ENCODE results near the gene PREP. TPM values are rescaled to one million over a fixed set of nuclear protein-coding genes. Genes with fewer than 3 reads are reported as not detected.
"Not testable (repeated sequence)": the region's sequence is repeated elsewhere in the genome, so short reads cannot be mapped to it uniquely, and the experiment has no call there.

The PREP gene
- total RNA-seq, 1 donor from 2014 or later = 47.1 TPM

DNA sequence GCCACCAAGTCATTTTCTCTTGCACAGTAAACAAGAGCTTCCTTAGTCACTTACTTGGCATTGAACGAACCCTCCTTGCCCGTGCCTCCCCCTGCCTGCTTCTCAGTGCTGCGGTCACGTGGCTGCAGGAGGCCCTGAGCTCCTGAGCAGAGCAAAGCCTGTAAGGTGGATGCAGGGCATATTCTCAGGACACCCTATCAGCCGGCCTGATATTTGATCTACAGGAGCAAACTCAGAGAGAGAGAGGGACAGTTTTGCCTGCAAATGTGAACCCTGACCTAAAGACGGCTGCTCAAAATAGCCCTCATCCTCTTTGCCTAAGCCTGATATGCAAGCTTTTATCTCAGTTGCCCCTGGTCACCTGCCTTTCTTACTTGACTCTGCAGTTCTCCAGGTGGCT, 130.1 kb downstream of the PREP start:
- intact Hi-C loops (cut with micrococcal nuclease) = loop anchor here (5.0 kb wide), 1 partner anchor 185 kb away; no protein-coding TSS in a partner anchor

DNA sequence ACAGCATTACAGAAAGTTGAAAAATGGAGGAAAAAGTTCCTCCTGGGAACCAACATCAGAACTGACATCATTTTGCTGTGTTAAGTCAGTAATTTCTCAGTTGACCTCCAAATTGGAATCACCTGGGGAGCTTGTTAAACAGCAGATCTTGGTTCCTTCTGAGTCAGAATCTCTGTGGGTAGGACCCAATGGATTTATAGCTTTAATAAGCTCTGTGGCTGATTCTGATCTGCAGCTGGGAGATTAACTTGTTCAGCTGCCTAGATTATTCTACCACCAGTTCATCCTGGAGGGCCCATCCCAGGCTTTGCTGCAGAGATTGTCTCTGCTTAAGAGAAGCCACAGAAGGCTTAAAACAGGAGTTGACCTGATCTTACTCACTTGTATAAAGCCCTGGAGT, 132.4 kb downstream of the PREP start:
- intact Hi-C loops (cut with micrococcal nuclease) = loop anchor here (5.0 kb wide), 1 partner anchor 183 kb away; no protein-coding TSS in a partner anchor

DNA sequence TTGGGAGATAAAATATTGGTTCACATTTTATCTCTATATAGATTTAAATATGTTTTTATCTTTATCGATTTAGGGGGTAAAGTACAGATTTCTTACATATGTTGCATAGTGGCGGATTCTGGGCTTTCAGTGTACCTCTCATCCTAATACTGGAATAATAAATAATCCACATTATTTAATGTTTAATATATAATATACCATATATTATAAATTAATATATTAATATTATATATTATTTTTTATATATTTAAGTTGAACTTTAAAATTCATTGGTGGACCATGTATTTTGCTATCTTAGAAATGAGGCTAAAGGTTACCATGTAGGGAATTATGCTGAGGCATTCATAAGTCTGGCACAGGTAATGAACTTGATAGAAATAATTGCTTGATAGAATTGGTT, 133.5 kb downstream of the PREP start:
- intact Hi-C loops (cut with micrococcal nuclease) = no loop called here

DNA sequence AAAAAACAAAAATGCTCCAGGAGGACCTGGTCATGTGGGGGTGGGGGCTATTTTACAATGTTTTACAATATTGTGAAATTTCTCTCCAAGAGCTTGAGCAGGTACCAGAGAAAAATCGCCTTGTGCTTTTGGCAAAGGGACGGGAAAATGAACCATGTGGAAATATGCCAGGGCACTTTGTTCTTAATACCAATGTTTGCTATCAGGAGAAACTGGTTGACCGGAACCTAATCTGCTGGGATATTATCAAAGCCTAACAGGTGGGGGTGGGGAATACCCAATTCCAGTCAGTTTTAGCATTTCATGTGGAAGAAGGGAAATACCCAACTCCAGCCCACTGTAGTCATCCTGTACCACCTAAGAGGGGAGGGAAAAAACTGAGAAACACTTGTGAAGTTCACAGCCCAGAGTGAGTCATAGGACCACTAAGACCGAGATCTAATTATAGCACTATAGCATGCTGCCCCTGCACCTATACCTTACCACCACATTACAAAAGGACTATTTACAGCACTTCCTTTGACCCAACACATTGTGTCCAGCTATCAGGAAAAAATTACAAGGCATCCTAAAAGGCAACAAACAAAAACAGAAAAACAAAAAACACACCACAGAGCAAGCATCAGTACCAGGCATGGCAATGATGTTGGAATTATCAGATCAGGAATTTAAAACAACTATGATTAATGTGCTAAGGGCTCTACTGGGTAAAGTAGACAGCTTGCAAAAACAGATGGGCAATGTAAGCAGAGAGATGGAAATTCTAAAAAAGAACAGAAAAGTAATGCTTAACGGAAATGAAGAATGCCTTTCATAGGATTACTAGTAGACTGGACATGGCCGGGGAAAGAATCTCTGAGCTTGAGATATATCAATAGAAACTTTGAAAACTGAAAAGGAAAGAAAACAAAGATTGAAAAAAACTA, 138.9 kb downstream of the PREP start:
- intact Hi-C loops (cut with micrococcal nuclease) = no loop called here

DNA sequence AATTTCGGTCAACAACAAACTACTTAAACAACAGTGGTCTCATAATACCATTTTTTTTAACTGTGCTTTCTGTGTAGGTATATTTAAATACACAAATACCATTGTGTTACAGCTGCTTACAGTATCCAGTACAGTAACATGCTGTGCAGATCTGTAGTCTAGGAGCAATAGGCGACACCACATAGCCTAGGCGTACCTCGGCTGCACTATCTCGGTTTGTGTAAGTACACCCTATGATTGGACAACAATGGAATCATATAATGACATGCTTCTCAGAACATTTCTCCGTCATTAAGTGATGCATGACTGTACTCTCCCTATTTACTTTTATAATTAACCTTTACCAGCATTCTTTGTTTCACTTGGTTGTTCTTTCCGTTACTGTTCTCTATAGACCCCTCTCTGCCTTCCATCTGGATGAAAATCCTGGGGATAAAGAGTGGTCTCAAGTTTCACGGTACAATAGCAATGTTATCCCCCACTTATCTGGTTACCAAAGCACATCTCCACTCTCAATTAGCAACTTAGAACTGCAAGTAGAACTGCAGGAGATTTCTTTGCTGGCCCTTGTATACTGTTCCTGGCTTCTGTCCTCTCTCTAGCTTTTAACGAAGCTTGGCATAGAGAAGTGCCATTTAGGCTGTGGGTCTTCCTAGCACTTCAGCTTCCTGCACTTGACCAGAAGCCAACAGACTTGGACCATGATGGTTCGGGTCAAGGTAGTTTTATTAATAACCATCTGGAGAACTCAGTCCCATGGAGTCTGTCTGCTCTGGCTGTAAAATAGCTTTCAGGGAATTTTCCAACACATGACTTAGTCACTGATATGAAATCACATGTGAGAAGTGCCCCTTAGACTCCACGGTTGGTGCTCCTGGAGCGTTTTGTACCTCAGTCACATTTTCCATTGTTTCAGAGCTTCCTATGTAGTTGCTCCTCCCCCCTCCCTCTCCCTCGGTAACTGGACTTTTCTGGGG, 142.7 kb downstream of the PREP start:
- intact Hi-C loops (cut with micrococcal nuclease) = no loop called here

DNA sequence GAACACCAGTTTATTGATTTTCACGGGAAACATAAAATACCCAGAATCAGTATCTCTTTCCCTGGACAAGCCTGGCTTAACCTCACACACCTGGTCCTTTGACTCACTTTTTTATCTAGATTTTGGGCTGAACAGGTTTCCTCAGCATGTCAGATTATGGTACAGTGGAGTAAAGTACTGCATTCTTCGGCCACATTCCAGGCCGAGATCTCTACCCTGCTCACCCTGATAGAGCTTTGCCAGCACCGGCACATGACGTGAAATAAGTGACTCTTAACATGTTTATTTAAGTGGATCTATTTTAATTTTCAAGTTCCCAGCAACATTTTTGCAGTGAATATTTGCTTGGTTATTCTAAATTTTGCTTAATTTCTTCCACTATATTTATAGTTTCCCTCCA, 144.1 kb downstream of the PREP start:
- intact Hi-C loops (cut with micrococcal nuclease) = no loop called here

DNA sequence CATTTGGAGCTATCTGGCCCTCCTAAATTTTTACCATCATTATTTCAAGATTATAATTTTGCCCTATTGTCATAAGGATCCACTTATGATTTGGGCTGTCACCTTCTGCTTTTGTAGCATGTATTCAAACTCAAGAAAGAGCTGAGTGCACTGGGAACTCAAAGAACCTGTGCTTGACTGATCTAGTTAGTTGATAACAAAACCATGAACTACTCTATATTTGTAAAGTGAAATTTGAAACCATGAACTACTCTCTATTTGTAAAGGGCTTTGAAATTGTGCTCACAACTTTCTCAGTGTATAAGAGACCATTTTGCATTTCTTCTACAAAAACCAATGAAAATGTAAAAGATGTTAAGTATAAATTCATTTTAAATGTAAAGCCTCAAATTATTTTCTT, 145.5 kb downstream of the PREP start:
- intact Hi-C loops (cut with micrococcal nuclease) = no loop called here

DNA sequence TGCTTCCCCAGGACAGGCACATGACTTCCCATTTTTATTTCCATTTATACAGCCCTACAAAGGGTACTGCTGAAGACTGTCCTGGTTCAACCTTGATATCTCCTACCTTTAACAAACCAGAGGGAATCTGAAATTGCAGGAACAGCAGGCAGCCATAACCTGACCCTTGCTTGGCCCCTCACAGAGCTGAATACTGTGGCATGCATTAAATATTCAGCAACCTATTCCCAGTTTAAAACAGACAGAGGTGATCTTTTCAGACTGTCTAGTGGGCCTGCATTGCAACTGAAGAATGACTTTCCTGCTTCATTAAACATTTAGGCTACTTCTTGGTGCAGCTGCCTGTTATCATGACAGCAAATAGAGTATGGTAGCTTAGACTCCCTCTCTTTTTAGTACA, 146.3 kb downstream of the PREP start:
- intact Hi-C loops (cut with micrococcal nuclease) = no loop called here

DNA sequence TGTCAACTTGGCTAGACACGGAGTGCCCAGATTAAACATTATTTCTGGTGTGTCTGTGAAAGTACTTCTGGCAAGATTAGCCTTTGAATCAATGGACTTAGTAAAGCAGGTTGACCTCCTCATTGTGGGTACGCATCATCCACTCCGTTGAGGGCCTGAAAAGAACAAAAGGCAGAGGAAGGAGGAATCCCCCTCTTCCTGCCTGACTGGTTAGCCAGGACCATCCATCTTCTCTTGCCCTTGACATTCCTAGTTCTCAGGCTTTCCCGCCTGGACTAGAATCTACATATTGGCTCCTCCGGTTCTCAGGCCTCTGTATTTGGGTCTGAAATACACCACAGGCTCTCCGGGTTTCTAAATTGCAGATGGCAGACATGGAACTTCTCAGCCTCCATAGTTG, 149.1 kb downstream of the PREP start:
- intact Hi-C loops (cut with micrococcal nuclease) = no loop called here

DNA sequence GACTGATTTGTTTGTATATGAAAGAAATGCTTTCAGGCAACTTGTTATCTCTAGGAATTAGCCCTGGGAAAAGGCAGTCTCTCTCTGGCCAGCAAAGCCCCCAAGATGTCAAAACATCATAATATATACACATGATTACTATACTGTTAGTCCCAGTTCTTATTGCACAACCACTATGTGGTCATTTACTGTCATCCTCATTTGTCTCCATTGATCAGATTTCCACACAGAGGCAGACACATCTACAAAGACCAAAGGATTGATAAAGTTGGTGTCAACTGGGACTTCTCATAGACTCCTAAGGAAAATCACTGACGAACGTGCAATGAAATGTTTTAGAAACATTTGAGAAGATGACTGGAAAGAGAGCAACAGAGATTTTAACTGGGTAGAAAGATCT, 151.2 kb downstream of the PREP start:
- intact Hi-C loops (cut with micrococcal nuclease) = no loop called here

DNA sequence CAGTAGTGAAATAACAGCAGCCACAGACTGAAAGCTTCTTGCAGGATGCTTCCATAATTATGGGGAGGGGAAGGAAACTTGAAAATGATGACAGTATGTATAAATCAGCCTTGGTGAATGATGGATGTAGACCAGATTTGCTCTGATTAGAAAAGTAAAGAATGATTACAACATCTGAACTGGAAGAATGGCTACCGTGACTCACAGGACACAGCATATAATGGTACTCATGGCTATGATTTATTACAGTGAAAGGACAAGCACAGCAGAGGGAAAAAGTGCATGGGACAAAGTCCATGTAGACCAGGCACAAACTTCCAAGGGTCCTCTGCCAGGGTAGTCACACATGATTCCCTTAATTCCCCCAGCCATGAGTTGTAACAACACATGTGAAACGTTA, 152.3 kb downstream of the PREP start:
- intact Hi-C loops (cut with micrococcal nuclease) = no loop called here

DNA sequence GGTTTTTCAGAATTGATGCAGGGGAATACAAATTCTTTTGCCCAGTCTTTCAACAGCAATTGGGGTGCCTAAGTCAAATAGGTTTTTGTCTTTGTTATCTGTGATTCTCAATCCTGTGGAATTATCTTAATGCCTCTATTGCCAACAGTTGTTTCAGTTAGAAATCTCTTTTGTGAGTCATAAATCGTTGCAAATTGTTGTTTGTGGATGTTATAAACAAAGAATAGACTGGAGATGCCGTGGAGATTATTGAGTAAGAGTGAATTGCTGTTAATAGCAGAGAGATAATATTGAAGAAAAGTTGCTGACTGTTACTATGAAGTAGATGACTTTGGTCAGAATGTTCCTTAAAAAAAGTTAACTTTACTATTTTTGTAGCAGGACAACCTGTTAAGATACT, 159.4 kb downstream of the PREP start:
- intact Hi-C loops (cut with micrococcal nuclease) = no loop called here

DNA sequence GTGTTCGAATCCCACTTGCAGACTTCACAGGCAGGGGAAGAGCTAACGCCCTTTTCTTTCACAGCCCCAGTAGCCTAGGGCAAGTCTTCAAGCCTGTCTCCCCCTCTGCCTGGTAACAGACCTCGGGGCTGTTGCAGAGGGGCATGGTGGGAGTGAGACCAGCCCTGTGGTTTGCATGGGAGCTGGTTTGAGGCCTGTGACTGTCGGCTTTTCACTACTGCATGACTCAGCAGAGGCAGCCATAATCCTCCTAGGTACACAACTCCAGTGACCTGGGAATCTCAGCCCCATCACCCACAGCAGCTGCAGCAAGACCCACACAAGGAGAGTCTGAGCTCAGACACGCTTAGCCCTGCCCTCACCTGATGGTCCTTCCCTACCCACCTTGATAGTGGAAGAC, 167.7 kb downstream of the PREP start:
- intact Hi-C loops (cut with micrococcal nuclease) = no loop called here

DNA sequence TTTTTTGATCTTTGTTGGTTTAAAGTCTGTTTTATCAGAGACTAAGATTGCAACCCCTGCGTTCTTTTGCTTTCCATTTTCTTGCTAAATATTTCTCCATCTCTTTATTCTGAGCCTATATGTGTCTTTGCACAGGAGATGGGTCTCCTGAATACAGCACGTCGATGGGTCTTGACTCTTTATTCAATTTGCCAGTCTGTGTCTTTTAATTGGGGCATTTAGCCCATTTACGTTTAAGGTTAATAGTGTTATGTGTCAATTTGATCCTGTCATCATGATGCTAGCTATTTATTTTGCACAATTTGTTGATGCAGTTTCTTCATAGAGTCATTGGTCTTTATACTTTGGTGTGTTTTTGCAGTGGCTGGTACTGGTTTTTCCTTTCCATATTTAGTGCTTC, 171.1 kb downstream of the PREP start:
- intact Hi-C loops (cut with micrococcal nuclease) = not testable (repeated sequence)

Other genes with a start within 250 kb of the PREP start
- gene POPDC3, start 223.1 kb downstream of the PREP start, total RNA-seq = not detected in 2 replicates

Measured in T-helper 1 cell treated with Interleukin-12 subunit alpha and Interleukin-12 subunit beta and Interleukin-4 antibody, amounts not matched to agents 30 ng/mL and 1 ng/mL, for 36 hours (primary cell).